T-helper 17 cell (primary cell): ENCODE measurements around the gene BANP. TPM values are rescaled to one million over a fixed set of nuclear protein-coding genes. Genes with fewer than 3 reads are reported as not detected.
A peak's percentile ranks its signal among the peaks of the same experiment; 100 is the strongest.

Experiments used
- ATAC-seq: fragments of 150-1000 bp; cut with Tn5 transposase; 2 replicates; pipeline ENCODE4 v1.10.0; 2021; ENCODE audit warnings: mild to moderate bottlenecking, moderate library complexity
- DNase-seq, 3 donors: peaks; one replicate each; pipeline versions ENCODE4 v3.0.0 to v3.0.0-alpha.2; 2020 to 2021
- H3K9me3 ChIP-seq: one replicate; pipeline ENCODE4 v1.7.0; 2013; ENCODE audit warnings: low read length, mild to moderate bottlenecking; ENCODE audit not compliant: control insufficient read depth, poor library complexity, severe bottlenecking
- H3K27ac Mint-ChIP-seq: one replicate; pipeline ENCODE4 v1.8.0; 2022; ENCODE audit warnings: mild to moderate bottlenecking, moderate library complexity, mixed read lengths
- H3K27me3 Mint-ChIP-seq: one replicate; pipeline ENCODE4 v1.8.0; 2022; ENCODE audit warnings: mixed read lengths
- H3K36me3 Mint-ChIP-seq: one replicate; pipeline ENCODE4 v1.8.0; 2022; ENCODE audit warnings: low read depth, mixed read lengths
- H3K4me1 Mint-ChIP-seq: one replicate; pipeline ENCODE4 v1.8.0; 2022; ENCODE audit warnings: mild to moderate bottlenecking, mixed read lengths
- H3K4me3 Mint-ChIP-seq: one replicate; pipeline ENCODE4 v1.8.0; 2022; ENCODE audit warnings: mild to moderate bottlenecking, moderate library complexity, mixed read lengths
- total RNA-seq, 4 donors: library from RNA in 2 of 4; stranded (reverse) in 2 of 4; gene quantifications; one replicate each; pipeline ENCODE4 v1.2.3 and lab custom pipeline; 2022 to 2026

The BANP gene
- total RNA-seq, 2 donors from 2014 or later, result 46.9 to 47.9 TPM

GRCh38 chr16:87918866-87919680 lies 32.2 kb upstream of the BANP start:
- H3K27me3 Mint-ChIP-seq, result peaks cover 12% of the 10 kb centered on the region
- H3K36me3 Mint-ChIP-seq, result no peaks in the 10 kb centered on the region
- H3K4me3 Mint-ChIP-seq, result no peak overlapping the region
- ATAC-seq (no peak), DNase-seq (no peak)
- H3K9me3 ChIP-seq, result no peaks in the 10 kb centered on the region
- peaks cover 3% of the 10 kb centered on the region for H3K4me1 Mint-ChIP-seq
- H3K27ac Mint-ChIP-seq, result no peak overlapping the region

GRCh38 chr16:87919681-87919994 lies 31.6 kb upstream of the BANP start:
- no peaks in the 10 kb centered on the region for H3K9me3 ChIP-seq
- no peak for ATAC-seq
- DNase-seq, result no peak
- Mint-ChIP-seq H3K27me3 (peaks cover 17% of the 10 kb centered on the region), H3K4me1 (peaks cover 3% of the 10 kb centered on the region), H3K4me3 (no peak overlapping the region), H3K36me3 (no peaks in the 10 kb centered on the region), H3K27ac (no peak overlapping the region)

GRCh38 chr16:87921236-87921773 lies 29.9 kb upstream of the BANP start:
- no peak for DNase-seq
- no peak overlapping the region for H3K27ac Mint-ChIP-seq

GRCh38 chr16:87922250-87922871 lies 28.9 kb upstream of the BANP start:
- H3K27ac Mint-ChIP-seq, result no peak overlapping the region

More at GRCh38 chr16:87921236-87921773, 29.9 kb upstream of the BANP start:
- Mint-ChIP-seq H3K27me3 (peaks cover 26% of the 10 kb centered on the region), H3K36me3 (no peaks in the 10 kb centered on the region), H3K4me1 (peaks cover 5% of the 10 kb centered on the region), H3K4me3 (no peak overlapping the region)
- ATAC-seq, result no peak
- no peaks in the 10 kb centered on the region for H3K9me3 ChIP-seq

GRCh38 chr16:87924041-87924810 lies 27.0 kb upstream of the BANP start:
- peaks cover 23% of the 10 kb centered on the region for H3K27me3 Mint-ChIP-seq
- no peak overlapping the region for H3K27ac Mint-ChIP-seq
- ATAC-seq (peak; percentile 48), DNase-seq (no peak)
- no peaks in the 10 kb centered on the region for H3K9me3 ChIP-seq
- no peak overlapping the region for H3K4me3 Mint-ChIP-seq
- no peaks in the 10 kb centered on the region for H3K36me3 Mint-ChIP-seq
- H3K4me1 Mint-ChIP-seq, result peaks cover 5% of the 10 kb centered on the region

More at GRCh38 chr16:87922250-87922871, 28.9 kb upstream of the BANP start:
- Mint-ChIP-seq H3K4me3 (no peak overlapping the region), H3K4me1 (peaks cover 8% of the 10 kb centered on the region), H3K27me3 (peaks cover 33% of the 10 kb centered on the region), H3K36me3 (no peaks in the 10 kb centered on the region)
- ATAC-seq (no peak), DNase-seq (no peak)
- H3K9me3 ChIP-seq, result no peaks in the 10 kb centered on the region

GRCh38 chr16:87924811-87925670 lies 26.2 kb upstream of the BANP start:
- no peak overlapping the region for H3K4me3 Mint-ChIP-seq
- no peak for ATAC-seq

GRCh38 chr16:87926246-87927194 lies 24.7 kb upstream of the BANP start:
- ATAC-seq, result peak; percentile 25
- H3K9me3 ChIP-seq, result no peaks in the 10 kb centered on the region
- DNase-seq, result no peak
- peaks cover 23% of the 10 kb centered on the region for H3K27me3 Mint-ChIP-seq
- H3K4me1 Mint-ChIP-seq, result peaks cover 5% of the 10 kb centered on the region
- peak overlapping the region; percentile 77 for H3K27ac Mint-ChIP-seq
- H3K36me3 Mint-ChIP-seq, result no peaks in the 10 kb centered on the region
- H3K4me3 Mint-ChIP-seq, result no peak overlapping the region

More at GRCh38 chr16:87924811-87925670, 26.2 kb upstream of the BANP start:
- Mint-ChIP-seq H3K36me3 (no peaks in the 10 kb centered on the region), H3K4me1 (peaks cover 5% of the 10 kb centered on the region), H3K27ac (no peak overlapping the region), H3K27me3 (peaks cover 23% of the 10 kb centered on the region)
- DNase-seq, result no peak
- H3K9me3 ChIP-seq, result no peaks in the 10 kb centered on the region

- Mint-ChIP-seq H3K4me3 (no peak overlapping the region), H3K36me3 (no peaks in the 10 kb centered on the region), H3K27ac (no peak overlapping the region), H3K4me1 (peaks cover 5% of the 10 kb centered on the region), H3K27me3 (peaks cover 23% of the 10 kb centered on the region)
- no peaks in the 10 kb centered on the region for H3K9me3 ChIP-seq
- ATAC-seq, result no peak
- DNase-seq, result no peak
Observed at GRCh38 chr16:87927195-87927562, 24.1 kb upstream of the BANP start.

GRCh38 chr16:87929986-87930385 lies 21.2 kb upstream of the BANP start:
- Mint-ChIP-seq H3K36me3 (no peaks in the 10 kb centered on the region), H3K4me3 (no peak overlapping the region), H3K27me3 (peaks cover 16% of the 10 kb centered on the region), H3K27ac (no peak overlapping the region), H3K4me1 (peaks cover 5% of the 10 kb centered on the region)
- no peak for ATAC-seq
- H3K9me3 ChIP-seq, result no peaks in the 10 kb centered on the region
- DNase-seq, result no peak

GRCh38 chr16:87930456-87930855 lies 20.8 kb upstream of the BANP start:
- no peak for DNase-seq
- H3K27me3 Mint-ChIP-seq, result peaks cover 18% of the 10 kb centered on the region
- H3K4me3 Mint-ChIP-seq, result no peak overlapping the region
- no peaks in the 10 kb centered on the region for H3K9me3 ChIP-seq
- H3K27ac Mint-ChIP-seq, result no peak overlapping the region
- H3K4me1 Mint-ChIP-seq, result peaks cover 5% of the 10 kb centered on the region
- no peaks in the 10 kb centered on the region for H3K36me3 Mint-ChIP-seq
- ATAC-seq, result no peak

- no peaks in the 10 kb centered on the region for H3K9me3 ChIP-seq
- DNase-seq (no peak), ATAC-seq (no peak)
- Mint-ChIP-seq H3K4me3 (no peak overlapping the region), H3K27me3 (peaks cover 15% of the 10 kb centered on the region), H3K4me1 (peaks cover 1% of the 10 kb centered on the region), H3K36me3 (no peaks in the 10 kb centered on the region), H3K27ac (no peak overlapping the region)
Observed at GRCh38 chr16:87931504-87931903, 19.7 kb upstream of the BANP start.
